Eye (tissue), 1 donor: ENCODE measurements around the gene HOXD8.

Experiments used
- DNase-seq: peaks from one replicate; pipeline ENCODE4 v3.0.0-alpha.2; 2015

HOXD8 gene

DNA sequence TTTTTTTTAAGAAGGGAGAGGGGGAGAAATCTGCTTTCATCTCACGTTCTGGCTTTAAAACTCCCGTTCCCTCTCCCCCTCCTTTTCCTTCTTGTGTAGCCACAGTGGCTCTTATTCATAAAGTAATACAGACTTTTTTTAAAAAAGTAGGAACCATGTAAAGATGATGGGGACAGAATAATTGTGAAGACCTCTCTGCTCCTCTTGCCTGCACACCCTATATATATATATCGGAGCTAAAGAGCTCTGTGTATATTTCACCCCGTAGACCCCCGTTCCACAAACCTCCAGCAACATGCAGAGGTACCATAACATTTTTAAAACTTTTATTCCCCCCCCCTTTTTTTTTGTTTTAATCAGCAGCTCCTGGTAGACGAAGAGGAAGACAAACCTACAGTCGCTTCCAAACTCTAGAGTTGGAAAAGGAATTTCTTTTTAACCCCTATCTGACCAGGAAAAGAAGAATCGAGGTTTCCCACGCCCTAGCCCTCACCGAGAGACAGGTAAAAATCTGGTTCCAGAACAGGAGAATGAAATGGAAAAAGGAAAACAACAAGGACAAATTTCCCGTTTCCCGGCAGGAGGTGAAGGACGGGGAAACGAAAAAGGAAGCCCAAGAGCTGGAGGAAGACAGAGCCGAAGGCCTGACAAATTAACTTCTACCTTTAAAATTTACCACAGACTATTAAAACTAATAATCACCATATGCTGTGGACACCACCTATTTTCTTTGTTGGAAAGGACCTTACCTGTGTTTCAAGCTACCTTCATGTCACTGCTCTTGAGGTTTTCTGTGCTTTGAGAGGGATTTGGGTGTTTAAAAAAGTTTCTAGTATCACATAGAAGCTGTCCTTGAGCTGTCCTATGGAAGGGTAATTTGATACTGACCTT is 1.7 kb downstream of the HOXD8 start:
- peak; percentile 71 for DNase-seq

GRCh38 chr2:176131848-176132158 is 2.3 kb downstream of the HOXD8 start:
- no peak for DNase-seq

DNA sequence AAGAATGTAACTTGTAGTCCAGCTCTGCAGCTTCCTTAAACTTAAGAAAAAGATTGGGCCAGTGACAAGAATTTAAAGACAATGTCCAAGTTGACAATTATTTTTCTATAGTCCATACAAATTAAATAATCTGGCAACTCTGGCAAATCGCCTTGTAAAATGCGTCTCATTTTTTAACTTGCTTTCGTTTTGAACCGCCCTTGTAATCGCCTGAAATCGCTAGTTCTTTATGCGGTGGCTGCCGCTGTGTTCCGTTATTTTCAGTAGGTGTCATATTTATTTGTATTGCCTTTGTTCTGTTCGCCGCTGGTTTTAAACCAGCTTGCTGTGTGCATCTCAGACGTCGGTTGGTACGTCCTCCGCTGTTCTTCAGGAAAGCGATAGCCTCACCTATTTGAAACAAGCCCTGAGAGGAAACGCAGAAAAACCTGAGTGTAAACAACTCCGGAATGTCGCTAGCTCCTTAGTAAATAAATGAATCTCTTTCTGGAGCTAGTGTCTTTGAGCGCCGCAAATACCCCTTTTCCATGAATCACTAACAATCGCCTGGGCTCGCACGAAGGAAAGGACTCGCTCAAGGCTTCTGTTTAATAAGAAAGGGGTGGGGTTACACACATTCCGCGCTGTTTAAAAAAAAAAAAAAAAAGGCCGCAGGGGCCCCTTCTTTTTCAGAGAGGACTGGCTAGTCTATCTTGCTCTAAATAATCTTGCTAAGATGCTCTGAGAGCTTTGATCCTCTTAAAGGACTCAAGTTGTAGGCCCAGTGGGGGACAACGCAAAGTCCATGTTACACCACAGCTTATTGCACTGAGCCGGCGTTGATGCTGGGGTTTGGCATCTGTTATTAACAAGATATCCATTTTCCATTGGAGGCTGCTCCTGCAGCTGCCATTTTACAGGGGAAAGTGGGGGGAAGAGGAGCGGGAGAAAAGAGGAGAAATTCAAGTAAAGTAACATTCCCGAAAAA is 3.0 kb downstream of the HOXD8 start:
- peak; percentile 75 for DNase-seq

- no peak for DNase-seq
Observed at GRCh38 chr2:176133389-176133788, 3.9 kb downstream of the HOXD8 start.

DNA sequence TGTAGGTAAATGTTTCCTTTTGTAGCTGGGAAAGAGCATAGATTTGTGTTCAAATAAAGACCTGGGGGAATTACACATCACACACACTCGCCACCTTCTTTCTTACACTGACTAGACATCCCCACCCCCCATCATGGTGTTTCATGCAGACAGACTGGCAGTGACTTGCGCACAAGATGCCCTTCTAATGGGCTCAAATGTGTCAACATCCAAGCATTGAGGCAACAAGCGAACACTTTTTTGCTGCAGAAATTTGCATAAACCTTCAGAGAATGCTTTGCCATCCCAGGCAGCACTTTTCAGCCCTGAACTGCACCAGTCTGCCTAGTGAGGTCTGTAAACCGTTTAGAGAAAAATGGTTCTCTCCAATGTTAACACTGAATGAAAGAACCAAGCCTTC is 4.5 kb downstream of the HOXD8 start:
- no peak for DNase-seq

- DNase-seq, result no peak
Observed at GRCh38 chr2:176135035-176135440, 5.5 kb downstream of the HOXD8 start.

GRCh38 chr2:176136374-176137251 is 7.1 kb downstream of the HOXD8 start:
- no peak for DNase-seq

- no peak for DNase-seq
Observed at GRCh38 chr2:176137252-176137580, 7.7 kb downstream of the HOXD8 start.

- no peak for DNase-seq
Observed at GRCh38 chr2:176137906-176138305, 8.4 kb downstream of the HOXD8 start.

DNA sequence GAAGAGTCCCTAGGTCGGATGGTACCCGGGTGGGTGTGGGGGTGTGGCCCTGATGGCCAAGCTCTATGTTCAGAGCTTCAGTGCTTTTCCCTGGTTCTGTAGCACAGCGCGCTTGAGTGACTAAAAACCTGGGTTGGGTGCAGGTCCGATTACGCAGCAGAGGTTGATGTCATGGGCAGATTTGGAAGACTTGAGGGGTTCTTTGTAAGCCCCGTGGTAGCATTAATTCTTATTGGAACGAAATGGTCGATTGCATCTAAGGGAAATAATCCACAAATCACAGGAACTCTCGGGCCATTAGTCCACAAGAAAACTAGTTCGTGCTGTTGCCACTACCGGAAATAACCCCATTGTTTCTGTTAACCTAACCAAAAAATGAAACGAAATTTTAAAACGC is 9.0 kb downstream of the HOXD8 start:
- no peak for DNase-seq

DNA sequence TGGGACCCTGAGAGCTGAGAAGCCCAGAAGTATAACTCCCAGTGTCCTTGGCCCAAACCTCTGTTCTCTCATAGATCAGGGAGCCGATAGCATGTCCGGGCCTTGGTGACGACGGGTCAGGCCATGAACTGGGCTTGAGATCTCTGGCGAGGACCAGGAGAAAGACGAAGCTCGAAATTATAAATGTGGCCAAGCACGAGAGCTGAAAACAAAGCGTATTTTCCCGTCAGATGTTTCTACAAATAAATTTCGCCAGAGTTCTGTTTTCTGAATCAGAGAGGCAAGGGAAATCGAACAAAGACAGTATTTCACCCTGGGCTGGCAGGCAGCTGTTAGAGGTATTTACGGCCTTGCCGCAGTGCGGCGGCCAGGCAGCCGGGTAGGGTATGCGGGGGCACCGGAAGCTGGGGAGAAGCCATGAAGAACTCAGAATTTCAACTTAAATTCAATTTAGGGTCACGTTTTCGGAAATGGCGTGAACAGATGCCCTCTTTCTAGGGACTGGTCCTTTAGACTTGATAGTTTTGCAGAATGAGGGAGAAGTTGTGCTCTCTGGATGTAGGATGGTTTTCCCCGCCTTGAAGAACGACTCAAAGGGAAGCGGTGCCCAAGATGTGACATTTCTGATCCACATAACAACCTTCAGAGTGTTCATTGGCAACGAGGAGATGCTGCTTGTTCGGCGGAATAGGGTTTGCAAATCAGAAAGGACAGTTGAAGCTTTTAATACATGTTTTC is 9.6 kb downstream of the HOXD8 start:
- peak; percentile 69 for DNase-seq

- no peak for DNase-seq
Observed at GRCh38 chr2:176139661-176140512, 10.4 kb downstream of the HOXD8 start.

GRCh38 chr2:176140513-176141317 is 11.2 kb downstream of the HOXD8 start:
- peak; percentile 95 for DNase-seq

DNA sequence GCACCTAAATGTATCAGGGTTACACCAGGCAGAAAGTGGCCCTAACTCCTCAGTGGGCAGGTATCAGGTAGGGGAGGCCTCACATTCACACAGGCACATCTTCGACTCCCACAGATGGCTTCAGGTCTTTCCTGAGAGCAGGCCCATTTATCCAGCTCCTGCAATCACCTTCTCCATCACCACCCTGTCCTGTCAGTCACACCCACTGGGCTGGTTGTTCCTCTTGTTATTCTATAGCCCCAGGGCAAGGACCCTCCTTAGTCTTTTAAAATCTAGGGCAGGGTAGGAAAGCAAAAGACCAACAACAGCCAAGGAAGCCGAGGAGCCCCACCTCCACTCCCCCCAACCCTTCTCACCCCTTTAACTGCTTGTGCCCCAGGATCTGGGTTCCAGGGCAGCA is 12.8 kb downstream of the HOXD8 start:
- DNase-seq, result no peak

GRCh38 chr2:176145085-176145969 is 15.8 kb downstream of the HOXD8 start:
- no peak for DNase-seq

GRCh38 chr2:176146101-176146500 is 16.6 kb downstream of the HOXD8 start:
- DNase-seq, result no peak

GRCh38 chr2:176146645-176147044 is 17.1 kb downstream of the HOXD8 start:
- DNase-seq, result peak; percentile 29

- peak; percentile 26 for DNase-seq
Observed at GRCh38 chr2:176147210-176147799, 17.8 kb downstream of the HOXD8 start.
